Left lung (tissue), 10 donors: ENCODE data around the gene BPGM. TPM values are rescaled to one million over a fixed set of nuclear protein-coding genes. Genes with fewer than 3 reads are reported as not detected.

Source experiments
- ATAC-seq: fragments of 200-7000 bp; cut with Tn5 transposase; one replicate; pipeline ENCODE4 v1.9.1; 2020; ENCODE audit warnings: moderate library complexity
- DNase-seq, 4 donors: peaks; one replicate each; pipeline ENCODE4 v3.0.0-alpha.2; 2013 to 2020
- H3K27ac ChIP-seq, 2 donors: fragments of 200-600 bp; sonication (generic) in 1 of 2; one replicate each; pipeline versions ENCODE4 v1.5.0 to v1.8.0; 2020 to 2021
- H3K27me3 ChIP-seq, 2 donors: fragments of 200-600 bp; sonication (generic) in 1 of 2; one replicate each; pipeline versions ENCODE4 v1.5.0 to v1.8.0; 2020 to 2021
- H3K36me3 ChIP-seq, 2 donors: fragments of 200-600 bp; sonication (generic) in 1 of 2; one replicate each; pipeline versions ENCODE4 v1.5.0 to v1.8.0; 2020 to 2021
- H3K4me1 ChIP-seq, 2 donors: fragments of 200-600 bp; one replicate each; pipeline ENCODE4 v1.8.0; 2021
- H3K4me3 ChIP-seq, 2 donors: fragments of 200-600 bp; sonication (generic) in 1 of 2; one replicate each; pipeline versions ENCODE4 v1.5.0 to v1.8.0; 2020 to 2021; ENCODE audit warnings: mild to moderate bottlenecking in 1 of 2
- H3K9me3 ChIP-seq, 2 donors: fragments of 200-600 bp; sonication (generic) in 1 of 2; one replicate each; pipeline versions ENCODE4 v1.5.0 to v1.8.0; 2020 to 2021
- intact Hi-C, 2 donors: fragments of 100-400 bp; cut with DNase I; formaldehyde crosslinking; loops; one replicate each; pipeline versions ENCODE4 v1.11.2 to v1.14.2; 2022
- polyA plus RNA-seq, 6 donors: library from polyadenylated mRNA; unstranded; fragments of 120-200 nt; gene quantifications; one replicate each; pipeline ENCODE4 v1.2.1, GENCODE V29; 2013; ENCODE audit not compliant: insufficient read length in 6 of 6
- total RNA-seq, 2 donors: library from RNA; stranded (reverse); fragmentation: NEBNext Ultra II Directional; extraction: Animal tissue kit (Norgen Biotek cat#: 25700); gene quantifications; one replicate each; pipeline ENCODE4 v1.2.1, GENCODE V29; 2021
- TF ChIP-seq, protein P1 (sequence below), 2 donors: fragments of 200-600 bp; sonication (generic) in 1 of 2; IDR thresholded peaks; one replicate each; pipeline versions ENCODE4 v1.5.0 to v1.8.0; 2021; ENCODE audit warnings: antibody characterized with exemption in 2 of 2
- donor health status: DM: no; HTN: yes; CAD: no.
- donor health status: DM: no; HTN: no; CAD: no.

BPGM gene
- total and polyA plus RNA-seq, 8 donors = 16.0 to 38.9 (median 26.7) TPM

DNA sequence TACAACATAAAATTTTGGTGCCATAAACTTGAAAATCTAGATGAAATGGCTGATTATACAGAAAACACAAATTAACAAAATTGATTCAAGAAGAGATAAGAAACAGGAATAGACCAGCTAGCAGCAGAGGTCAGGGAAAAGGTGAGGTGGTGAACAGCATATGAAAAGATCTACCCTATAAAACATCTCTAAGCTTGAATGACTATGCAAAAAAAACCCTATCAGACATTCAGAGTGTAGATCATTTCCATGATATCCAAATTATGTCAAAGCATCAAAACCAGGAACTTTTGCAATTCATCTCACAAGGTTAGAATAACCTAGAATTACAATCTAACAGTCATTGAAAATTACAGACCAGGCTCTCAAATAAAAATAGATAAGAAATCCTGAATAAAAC lies 14.6 kb upstream of the BPGM start:
- Histone ChIP-seq H3K36me3 (no peaks in the 10 kb centered on the region), H3K4me1 (peaks cover 7 to 19% of the 10 kb centered on the region in 2 donors), H3K9me3 (no peaks in the 10 kb centered on the region), H3K4me3 (no peak overlapping the region), H3K27ac (no peak overlapping the region), H3K27me3 (peaks cover 0 to 9% of the 10 kb centered on the region in 2 donors)
- no peak for ATAC-seq
- TF ChIP-seq, protein P1, sequence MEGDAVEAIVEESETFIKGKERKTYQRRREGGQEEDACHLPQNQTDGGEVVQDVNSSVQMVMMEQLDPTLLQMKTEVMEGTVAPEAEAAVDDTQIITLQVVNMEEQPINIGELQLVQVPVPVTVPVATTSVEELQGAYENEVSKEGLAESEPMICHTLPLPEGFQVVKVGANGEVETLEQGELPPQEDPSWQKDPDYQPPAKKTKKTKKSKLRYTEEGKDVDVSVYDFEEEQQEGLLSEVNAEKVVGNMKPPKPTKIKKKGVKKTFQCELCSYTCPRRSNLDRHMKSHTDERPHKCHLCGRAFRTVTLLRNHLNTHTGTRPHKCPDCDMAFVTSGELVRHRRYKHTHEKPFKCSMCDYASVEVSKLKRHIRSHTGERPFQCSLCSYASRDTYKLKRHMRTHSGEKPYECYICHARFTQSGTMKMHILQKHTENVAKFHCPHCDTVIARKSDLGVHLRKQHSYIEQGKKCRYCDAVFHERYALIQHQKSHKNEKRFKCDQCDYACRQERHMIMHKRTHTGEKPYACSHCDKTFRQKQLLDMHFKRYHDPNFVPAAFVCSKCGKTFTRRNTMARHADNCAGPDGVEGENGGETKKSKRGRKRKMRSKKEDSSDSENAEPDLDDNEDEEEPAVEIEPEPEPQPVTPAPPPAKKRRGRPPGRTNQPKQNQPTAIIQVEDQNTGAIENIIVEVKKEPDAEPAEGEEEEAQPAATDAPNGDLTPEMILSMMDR (IDR thresholded peaks at IDR 0.05) = no peak
- intact Hi-C loops = no loop called here
- DNase-seq = no peak

DNA sequence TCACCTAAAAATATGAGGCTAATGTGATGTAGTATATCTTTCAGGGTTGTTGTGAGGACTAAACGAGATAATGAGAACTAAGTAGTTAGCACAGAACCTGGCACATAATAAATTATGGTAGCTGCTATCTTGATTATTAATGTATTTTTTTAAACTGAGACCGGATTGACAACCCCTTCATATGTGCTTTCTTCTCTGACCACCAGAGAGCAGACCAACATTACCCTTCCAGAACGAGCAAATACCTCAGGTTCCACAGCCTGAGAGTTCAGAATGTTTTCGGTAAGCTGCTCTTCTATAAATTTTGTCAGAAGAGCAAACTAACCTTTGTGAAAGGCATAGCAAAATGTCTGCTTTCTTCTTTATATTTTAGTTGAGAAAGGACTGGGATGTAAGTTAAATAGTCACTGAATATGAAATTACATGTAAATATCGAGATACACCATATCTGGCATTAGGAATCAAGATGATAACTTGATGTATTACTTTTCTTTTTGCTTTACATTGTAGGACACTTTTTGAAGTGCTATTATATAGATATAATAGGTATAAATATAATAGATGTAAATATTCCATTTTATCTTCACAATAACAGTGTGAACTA lies 13.6 kb upstream of the BPGM start:
- no peak overlapping the region for H3K27ac ChIP-seq
- DNase-seq = peak in 1 of 4 donors; percentile 23
- peaks cover 7 to 22% of the 10 kb centered on the region in 2 donors for H3K4me1 ChIP-seq
- peaks cover 0 to 1% of the 10 kb centered on the region in 2 donors for H3K27me3 ChIP-seq
- no peaks in the 10 kb centered on the region for H3K36me3 ChIP-seq
- TF ChIP-seq, protein P1 (IDR thresholded peaks at IDR 0.05) = peak; percentile 30 to 55
- H3K4me3 ChIP-seq = no peak overlapping the region
- no peaks in the 10 kb centered on the region for H3K9me3 ChIP-seq
- ATAC-seq = peak; percentile 66
- intact Hi-C loops = no loop called here

DNA sequence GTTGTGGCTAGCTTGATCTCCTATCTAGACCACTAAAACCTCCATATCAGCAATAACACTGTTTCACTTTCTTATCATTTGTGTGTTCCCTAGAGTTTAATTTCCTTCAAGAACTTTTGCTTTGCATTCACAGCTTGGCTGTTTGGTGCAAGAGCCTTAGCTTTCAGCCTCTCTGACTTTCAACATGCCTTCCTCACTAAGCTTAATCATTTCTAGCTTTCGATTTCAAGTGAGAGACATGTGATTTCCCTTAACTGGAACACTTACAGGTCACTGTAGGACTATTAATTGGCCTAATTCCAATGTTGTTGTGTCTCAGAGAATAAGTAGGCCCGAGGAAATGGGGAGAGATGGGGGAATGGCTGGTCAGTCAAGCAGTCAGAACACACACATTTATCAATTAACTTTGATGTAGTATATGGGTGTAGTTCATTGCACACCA lies 10.6 kb upstream of the BPGM start:
- peak overlapping the region in 1 of 2 donors; percentile 56 for H3K27ac ChIP-seq
- intact Hi-C loops = no loop called here
- TF ChIP-seq, protein P1 (IDR thresholded peaks at IDR 0.05) = no peak
- H3K4me3 ChIP-seq = no peak overlapping the region
- ATAC-seq = peak; percentile 72
- peaks cover 7 to 24% of the 10 kb centered on the region in 2 donors for H3K4me1 ChIP-seq
- H3K36me3 ChIP-seq = no peaks in the 10 kb centered on the region
- peak in 1 of 4 donors; percentile 16 for DNase-seq
- H3K9me3 ChIP-seq = no peaks in the 10 kb centered on the region
- H3K27me3 ChIP-seq = no peaks in the 10 kb centered on the region

DNA sequence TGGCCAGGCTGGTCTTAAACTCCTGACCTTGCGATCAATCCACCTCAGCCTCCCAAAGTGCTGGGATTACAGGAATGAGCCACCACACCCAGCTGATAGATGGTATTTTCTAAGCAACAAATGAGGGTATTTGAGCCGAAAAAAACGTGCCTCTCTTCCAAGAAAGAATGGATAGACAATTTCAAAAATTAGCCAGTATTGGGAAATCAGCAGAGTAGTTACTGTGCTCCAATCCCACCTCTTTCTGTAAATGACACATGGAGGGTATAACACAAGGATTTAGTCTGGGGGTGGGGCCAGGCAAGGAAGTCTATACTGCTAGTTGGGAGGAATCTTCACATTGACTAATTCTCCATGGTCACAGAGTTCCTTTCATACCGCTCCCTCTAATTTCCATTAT lies 9.2 kb upstream of the BPGM start:
- no peaks in the 10 kb centered on the region for H3K9me3 ChIP-seq
- no peak for ATAC-seq
- no peak overlapping the region for H3K27ac ChIP-seq
- no peaks in the 10 kb centered on the region for H3K27me3 ChIP-seq
- peaks cover 7 to 24% of the 10 kb centered on the region in 2 donors for H3K4me1 ChIP-seq
- DNase-seq = no peak
- no peaks in the 10 kb centered on the region for H3K36me3 ChIP-seq
- intact Hi-C loops = no loop called here
- TF ChIP-seq, protein P1 (IDR thresholded peaks at IDR 0.05) = no peak
- H3K4me3 ChIP-seq = no peak overlapping the region

DNA sequence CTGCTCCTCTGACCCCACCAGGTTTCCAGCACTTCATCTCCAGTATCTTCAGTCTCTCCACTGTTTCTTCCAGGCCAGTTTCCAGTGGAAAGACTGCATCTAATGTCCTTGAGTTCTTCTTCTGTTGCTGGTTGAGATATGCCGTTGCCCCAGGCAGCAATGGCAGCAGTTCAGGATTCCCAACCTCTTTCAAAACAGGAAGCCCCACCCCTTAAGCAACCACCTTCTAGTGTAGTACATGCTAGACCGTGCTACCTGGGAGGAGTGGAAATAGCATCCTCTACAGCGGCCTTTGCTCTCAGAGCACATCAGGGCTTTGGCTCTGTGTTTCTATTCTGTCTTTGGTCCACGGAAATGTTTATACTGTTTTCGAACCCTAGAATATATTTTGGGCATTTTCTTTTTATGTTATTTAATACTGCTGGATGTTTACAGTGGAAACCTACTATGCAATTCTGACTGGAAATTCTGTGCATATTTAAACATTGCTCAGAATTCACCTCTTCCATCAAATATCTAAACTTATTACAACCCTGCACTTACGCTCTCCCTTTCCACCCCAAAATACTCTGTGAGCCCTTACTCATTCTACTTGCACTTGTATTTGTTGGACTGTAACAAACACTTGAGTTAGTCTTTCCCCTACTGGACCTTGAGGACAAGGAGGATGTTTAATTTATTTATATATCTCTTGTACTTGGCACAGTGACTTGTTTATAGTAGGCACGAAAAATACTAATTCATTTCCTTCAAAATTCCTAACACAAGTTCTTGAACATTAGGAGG lies 8.5 kb upstream of the BPGM start:
- no peak overlapping the region for H3K27ac ChIP-seq
- H3K4me3 ChIP-seq = no peak overlapping the region
- intact Hi-C loops = no loop called here
- DNase-seq (no peak), ATAC-seq (peak; percentile 31)
- no peaks in the 10 kb centered on the region for H3K9me3 ChIP-seq
- H3K27me3 ChIP-seq = no peaks in the 10 kb centered on the region
- H3K4me1 ChIP-seq = peaks cover 7 to 21% of the 10 kb centered on the region in 2 donors
- TF ChIP-seq, protein P1 (IDR thresholded peaks at IDR 0.05) = no peak
- H3K36me3 ChIP-seq = no peaks in the 10 kb centered on the region
